ENCODE data around the gene CMPK1. TPM values are rescaled to one million over a fixed set of nuclear protein-coding genes. Genes with fewer than 3 reads are reported as not detected.

The CMPK1 gene
- total and polyA plus RNA-seq, 10 of the 15 experiments (the other 5 are each of a cell fraction or from before 2014, with no cell fraction given): 43.7 to 159 (median 85.6) TPM

GRCh38 chr1:47313915-47314664 lies 19.5 kb upstream of the CMPK1 start, which contains the start of gene STIL:
STIL (minus strand) TSS chr1:47314147; CDS start chr1:47310319, 3,828 bp downstream.
- BruUV-seq (replicated peaks): no TSS peak
- WGBS (ENCODE audit: insufficient coverage, insufficient replicate concordance, low lambda C conversion rate, missing lambda C conversion rate): 1% methylated on average over 54 of the region's 54 CpGs
- FAIRE-seq: peak; percentile 99
- ChIA-PET SMC1A (ENCODE audit: uncharacterized antibody, unreplicated experiment) (interaction anchor here (0.7 to 1.9 kb wide), 10 partner anchors 10 to 51 kb away, joined by 3 to 10 read pairs (median 4); partner anchors contain the start of gene CMPK1), CTCF (interaction anchor here (0.8 to 1.9 kb wide), 11 partner anchors 10 to 135 kb away, joined by 3 to 14 read pairs (median 4); partner anchors contain the start of gene CMPK1), POLR2A (interaction anchor here (0.8 to 2.1 kb wide), 5 partner anchors 10 to 25 kb away, joined by 3 to 19 read pairs (median 5); partner anchors contain the start of gene CMPK1), RAD21 (ENCODE audit: unreplicated experiment) (interaction anchor here (0.9 to 1.5 kb wide), 4 partner anchors 10 to 123 kb away, joined by 3 to 13 read pairs (median 6); partner anchors contain the start of genes CMPK1 and FOXD2)
- Histone ChIP-seq H3K79me2 (ENCODE audit: control insufficient read depth, insufficient read depth, low read length) (peaks cover 43% of the 10 kb centered on the region), H3K9me3 (replicated peaks; ENCODE audit: control insufficient read depth, insufficient read depth, low read length) (no peaks in the 10 kb centered on the region), H3K4me3 (peak within 1 kb of the TSS; percentile 86), H3K27me3 (replicated peaks in 1 of 2; ENCODE audit: control insufficient read depth in 2 of 2, insufficient read depth in 2 of 2, low read length in 1 of 2) (no peaks in the 10 kb centered on the region), H3K27ac (ENCODE audit: control insufficient read depth, insufficient read depth) (peak within 1 kb of the TSS; percentile 94), H4K20me1 (ENCODE audit: control insufficient read depth, insufficient read depth) (no peaks in the 10 kb centered on the region), H3K36me3 (ENCODE audit: control insufficient read depth in 2 of 2, insufficient read depth in 2 of 2, low read length in 1 of 2) (no peaks in the 10 kb centered on the region), H3K4me1 (ENCODE audit: control insufficient read depth, insufficient read depth, low read length) (no peaks in the 10 kb centered on the region), H3K9ac (ENCODE audit: control insufficient read depth, insufficient read depth, low read length) (peak within 1 kb of the TSS; percentile 97), H3K4me2 (ENCODE audit: control insufficient read depth, insufficient read depth) (peak within 1 kb of the TSS; percentile 86), H2AFZ (ENCODE audit: control insufficient read depth, low read depth, low read length) (peak within 1 kb of the TSS; percentile 91)
- in situ Hi-C loops (cut with MboI) (no loop called here), intact Hi-C loops (cut with micrococcal nuclease; ENCODE audit: unreplicated experiment) (loop anchor here (1.0 kb wide), 1 partner anchor 19 kb away; the partner anchor contains the start of gene CMPK1)
- ATAC-seq: peak; percentile 99
- DNase-seq (ENCODE audit: low read depth, low spot score): peak; percentile 96
- no peak for TF ChIP-seq SIX5 (IDR thresholded peaks at IDR 0.05; ENCODE audit: low read depth, low read length, severe bottlenecking)
- TF ChIP-seq FOXM1 (IDR thresholded peaks at IDR 0.05; ENCODE audit: low read depth, low read length): peak; percentile 80
- peak; percentile 85 for TF ChIP-seq IKZF1 (conservative IDR thresholded peaks at IDR 0.05)
- no peak for TF ChIP-seq SUPT20H (IDR thresholded peaks at IDR 0.05; ENCODE audit: borderline replicate concordance, control insufficient read depth, low read depth, low read length)
- TF ChIP-seq PBX3 (IDR thresholded peaks at IDR 0.05; ENCODE audit: insufficient replicate concordance, low read depth, low read length): peak; percentile 93
- TF ChIP-seq ZBTB40 (IDR thresholded peaks at IDR 0.05; ENCODE audit: borderline replicate concordance): peak; percentile 77; the same call in 1 of the 2 replicates
- TF ChIP-seq, protein P1, sequence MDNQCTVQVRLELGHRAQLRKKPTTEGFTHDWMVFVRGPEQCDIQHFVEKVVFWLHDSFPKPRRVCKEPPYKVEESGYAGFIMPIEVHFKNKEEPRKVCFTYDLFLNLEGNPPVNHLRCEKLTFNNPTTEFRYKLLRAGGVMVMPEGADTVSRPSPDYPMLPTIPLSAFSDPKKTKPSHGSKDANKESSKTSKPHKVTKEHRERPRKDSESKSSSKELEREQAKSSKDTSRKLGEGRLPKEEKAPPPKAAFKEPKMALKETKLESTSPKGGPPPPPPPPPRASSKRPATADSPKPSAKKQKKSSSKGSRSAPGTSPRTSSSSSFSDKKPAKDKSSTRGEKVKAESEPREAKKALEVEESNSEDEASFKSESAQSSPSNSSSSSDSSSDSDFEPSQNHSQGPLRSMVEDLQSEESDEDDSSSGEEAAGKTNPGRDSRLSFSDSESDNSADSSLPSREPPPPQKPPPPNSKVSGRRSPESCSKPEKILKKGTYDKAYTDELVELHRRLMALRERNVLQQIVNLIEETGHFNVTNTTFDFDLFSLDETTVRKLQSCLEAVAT (IDR thresholded peaks at IDR 0.05): no peak
- peak; percentile 21; the same call in 1 of the 2 replicates for TF ChIP-seq BRCA1 (IDR thresholded peaks at IDR 0.05; ENCODE audit: low read depth, low read length)
- TF ChIP-seq REST (IDR thresholded peaks at IDR 0.05; ENCODE audit: low read depth, low read length): no peak
